GM19025 (cell line): ENCODE measurements around the gene ACSF3.

ENCODE experiments used
- ATAC-seq: cut with Tn5 transposase; IDR thresholded peaks from one replicate; pipeline ENCODE4 v1.9.1; 2021; ENCODE audit warnings: mild to moderate bottlenecking, low read depth, moderate library complexity; ENCODE audit not compliant: unreplicated experiment

Gene ACSF3

GRCh38 chr16:89105599-89106151, 12.0 kb downstream of the ACSF3 start:
- no peak for ATAC-seq

GRCh38 chr16:89106533-89107202, 13.0 kb downstream of the ACSF3 start:
- ATAC-seq: no peak

GRCh38 chr16:89107203-89107582, 13.5 kb downstream of the ACSF3 start:
- ATAC-seq: no peak

GRCh38 chr16:89108416-89108815, 14.8 kb downstream of the ACSF3 start:
- ATAC-seq: no peak

GRCh38 chr16:89110641-89111040, 17.0 kb downstream of the ACSF3 start:
- ATAC-seq: no peak

GRCh38 chr16:89111263-89111662, 17.6 kb downstream of the ACSF3 start:
- no peak for ATAC-seq

GRCh38 chr16:89112377-89113151, 18.9 kb downstream of the ACSF3 start:
- no peak for ATAC-seq

- no peak for ATAC-seq
Measured at GRCh38 chr16:89113152-89113547, 19.5 kb downstream of the ACSF3 start.

- ATAC-seq: no peak
Measured at GRCh38 chr16:89113661-89114060, 20.0 kb downstream of the ACSF3 start.

GRCh38 chr16:89114159-89114981, 20.7 kb downstream of the ACSF3 start:
- no peak for ATAC-seq

GRCh38 chr16:89115216-89115861, 21.7 kb downstream of the ACSF3 start:
- ATAC-seq: peak; percentile 83

- no peak for ATAC-seq
Measured at GRCh38 chr16:89116341-89117226, 22.9 kb downstream of the ACSF3 start.

GRCh38 chr16:89117227-89117974, 23.7 kb downstream of the ACSF3 start:
- no peak for ATAC-seq

- no peak for ATAC-seq
Measured at GRCh38 chr16:89117975-89118289, 24.3 kb downstream of the ACSF3 start.

- ATAC-seq: no peak
Measured at GRCh38 chr16:89118361-89119165, 24.9 kb downstream of the ACSF3 start.

GRCh38 chr16:89119166-89119621, 25.5 kb downstream of the ACSF3 start:
- ATAC-seq: no peak

GRCh38 chr16:89119661-89120141, 26.0 kb downstream of the ACSF3 start:
- no peak for ATAC-seq

- no peak for ATAC-seq
Measured at GRCh38 chr16:89120281-89120680, 26.6 kb downstream of the ACSF3 start.
